ENCODE results near the gene PRR35.

DNA sequence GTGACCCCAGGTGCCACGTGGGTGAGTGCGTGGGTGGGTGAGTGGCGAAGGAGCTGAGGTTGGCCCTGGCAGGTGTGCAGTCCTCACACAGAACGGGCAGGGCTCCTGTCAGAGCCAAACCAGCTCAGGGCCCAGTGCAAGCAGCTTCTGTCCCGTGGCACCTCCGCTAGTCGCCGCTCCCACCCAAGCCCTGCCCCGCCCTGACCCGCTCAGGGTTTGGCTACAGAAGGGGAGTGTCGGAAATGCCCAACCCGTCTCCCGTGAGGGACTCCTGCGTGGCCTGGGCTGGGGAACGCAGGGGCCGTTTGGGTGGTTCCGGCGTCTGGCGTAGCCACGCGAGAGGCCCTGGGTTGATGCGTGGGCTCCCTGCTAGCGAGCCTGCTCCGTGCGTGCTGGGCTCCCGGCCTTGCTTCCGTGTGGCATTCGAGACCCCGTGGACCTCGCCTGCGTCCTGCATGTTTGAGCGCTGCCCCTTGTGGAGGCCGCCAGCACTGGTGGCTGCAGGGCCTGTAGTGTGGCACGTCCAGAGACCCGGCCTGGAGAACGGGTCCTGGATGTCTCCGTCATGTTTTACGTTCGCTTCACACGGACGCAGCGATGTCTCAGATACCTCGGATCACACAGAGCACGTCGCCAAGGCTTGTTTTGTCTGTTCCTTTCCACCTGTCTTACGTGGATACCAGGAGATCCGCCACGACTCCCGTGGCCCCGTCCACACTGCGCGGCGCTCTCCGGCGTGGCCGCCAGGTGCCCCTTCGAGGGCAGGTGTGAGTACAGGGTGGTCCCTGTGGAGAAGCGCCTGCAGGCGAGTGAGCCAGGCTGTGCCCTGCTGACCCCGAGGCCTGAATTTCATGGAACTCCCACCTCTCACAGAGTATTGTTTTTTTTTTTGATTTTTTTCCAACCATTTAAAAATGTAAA lies 22.5 kb upstream of the PRR35 start:
- TF ChIP-seq EP300 (conservative IDR thresholded peaks at IDR 0.05; ENCODE audit: poor library complexity, severe bottlenecking), result no peak
- TF ChIP-seq, protein P1, sequence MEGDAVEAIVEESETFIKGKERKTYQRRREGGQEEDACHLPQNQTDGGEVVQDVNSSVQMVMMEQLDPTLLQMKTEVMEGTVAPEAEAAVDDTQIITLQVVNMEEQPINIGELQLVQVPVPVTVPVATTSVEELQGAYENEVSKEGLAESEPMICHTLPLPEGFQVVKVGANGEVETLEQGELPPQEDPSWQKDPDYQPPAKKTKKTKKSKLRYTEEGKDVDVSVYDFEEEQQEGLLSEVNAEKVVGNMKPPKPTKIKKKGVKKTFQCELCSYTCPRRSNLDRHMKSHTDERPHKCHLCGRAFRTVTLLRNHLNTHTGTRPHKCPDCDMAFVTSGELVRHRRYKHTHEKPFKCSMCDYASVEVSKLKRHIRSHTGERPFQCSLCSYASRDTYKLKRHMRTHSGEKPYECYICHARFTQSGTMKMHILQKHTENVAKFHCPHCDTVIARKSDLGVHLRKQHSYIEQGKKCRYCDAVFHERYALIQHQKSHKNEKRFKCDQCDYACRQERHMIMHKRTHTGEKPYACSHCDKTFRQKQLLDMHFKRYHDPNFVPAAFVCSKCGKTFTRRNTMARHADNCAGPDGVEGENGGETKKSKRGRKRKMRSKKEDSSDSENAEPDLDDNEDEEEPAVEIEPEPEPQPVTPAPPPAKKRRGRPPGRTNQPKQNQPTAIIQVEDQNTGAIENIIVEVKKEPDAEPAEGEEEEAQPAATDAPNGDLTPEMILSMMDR (IDR thresholded peaks at IDR 0.05; ENCODE audit: poor library complexity, severe bottlenecking), result no peak
- TF ChIP-seq EZH2 (IDR thresholded peaks at IDR 0.05; ENCODE audit: borderline replicate concordance, insufficient read depth, low read length, poor library complexity, severe bottlenecking), result no peak
- no peak for TF ChIP-seq POLR2AphosphoS5 (IDR thresholded peaks at IDR 0.05)
- no peak for TF ChIP-seq MXI1 (conservative IDR thresholded peaks at IDR 0.05; ENCODE audit: poor library complexity, severe bottlenecking)
